ENCODE data around the gene KIF26A. TPM values are rescaled to one million over a fixed set of nuclear protein-coding genes. Genes with fewer than 3 reads are reported as not detected.

The KIF26A gene
- total RNA-seq, 2 experiments from 2014 or later: 0.29 to 0.38 TPM

DNA sequence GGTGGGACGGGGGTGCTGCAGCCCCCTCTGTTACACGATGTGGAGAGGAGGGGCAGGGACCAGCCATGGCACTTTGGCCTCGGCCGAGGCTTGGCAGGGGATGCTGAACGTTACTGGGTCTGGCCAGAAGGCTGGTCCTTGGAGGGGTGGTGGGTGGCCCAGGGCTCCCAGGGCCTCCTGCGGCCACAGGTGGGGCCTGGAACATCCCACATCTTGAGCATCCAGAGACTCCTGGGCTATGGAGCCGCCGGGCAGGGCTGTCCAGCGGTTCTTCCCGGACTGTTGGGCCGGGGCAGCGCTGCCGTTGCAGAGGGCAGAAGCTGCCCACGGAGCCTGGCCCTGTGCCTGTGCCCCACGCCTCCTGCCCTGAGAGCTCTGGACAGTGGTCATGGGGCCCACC, 15.9 kb downstream of the KIF26A start:
- no peak overlapping the region for H3K27ac Mint-ChIP-seq
- no peaks in the 10 kb centered on the region for H3K4me1 Mint-ChIP-seq (ENCODE audit: low read depth)
- intact Hi-C loops (cut with micrococcal nuclease): no loop called here
- peaks cover 1% of the 10 kb centered on the region for H3K27me3 Mint-ChIP-seq
- DNase-seq: no peak
- CTCF ChIA-PET: no interaction called here
- H3K36me3 Mint-ChIP-seq: no peaks in the 10 kb centered on the region
- no peak overlapping the region for H3K4me3 Mint-ChIP-seq
- POLR2A ChIA-PET: no interaction called here
- no peaks in the 10 kb centered on the region for H3K9me3 Mint-ChIP-seq

DNA sequence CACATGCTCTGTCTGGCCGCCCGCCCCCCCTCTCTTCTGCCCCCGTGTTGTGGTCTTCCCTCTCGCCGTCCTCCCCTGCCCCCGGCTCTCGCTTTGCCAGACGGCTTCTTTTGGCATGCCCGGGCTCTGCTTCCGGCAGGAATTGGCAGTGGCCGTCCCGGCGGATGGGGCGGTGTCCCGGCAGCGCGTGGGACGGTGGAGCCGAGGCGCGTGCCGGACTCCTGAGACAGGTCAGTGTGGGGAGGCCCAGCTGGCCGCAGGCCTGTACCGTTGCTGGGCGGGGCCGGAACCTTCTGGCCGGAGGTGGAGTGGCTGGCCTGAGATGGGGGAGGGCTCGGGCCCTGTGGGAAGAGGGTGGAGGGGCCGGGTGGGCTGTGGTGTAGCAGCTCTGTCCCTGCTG, 17.1 kb downstream of the KIF26A start:
- Mint-ChIP-seq H3K4me3 (no peak overlapping the region), H3K9me3 (no peaks in the 10 kb centered on the region), H3K27ac (no peak overlapping the region), H3K4me1 (ENCODE audit: low read depth) (no peaks in the 10 kb centered on the region), H3K36me3 (no peaks in the 10 kb centered on the region), H3K27me3 (peaks cover 1% of the 10 kb centered on the region)
- ChIA-PET CTCF (no interaction called here), POLR2A (no interaction called here)
- no peak for DNase-seq
- intact Hi-C loops (cut with micrococcal nuclease): no loop called here

GRCh38 chr14:104156142-104156541, 17.8 kb downstream of the KIF26A start:
- peaks cover 1% of the 10 kb centered on the region for H3K27me3 Mint-ChIP-seq
- intact Hi-C loops (cut with micrococcal nuclease): no loop called here
- H3K27ac Mint-ChIP-seq: no peak overlapping the region
- H3K4me1 Mint-ChIP-seq (ENCODE audit: low read depth): no peaks in the 10 kb centered on the region
- no peak overlapping the region for H3K4me3 Mint-ChIP-seq
- H3K36me3 Mint-ChIP-seq: no peaks in the 10 kb centered on the region
- CTCF ChIA-PET: no interaction called here
- no peaks in the 10 kb centered on the region for H3K9me3 Mint-ChIP-seq
- POLR2A ChIA-PET: no interaction called here
- no peak for DNase-seq

- no peak for DNase-seq
- no peak overlapping the region for H3K27ac Mint-ChIP-seq
- no peaks in the 10 kb centered on the region for H3K36me3 Mint-ChIP-seq
- CTCF ChIA-PET: no interaction called here
- intact Hi-C loops (cut with micrococcal nuclease): no loop called here
- no peaks in the 10 kb centered on the region for H3K9me3 Mint-ChIP-seq
- no peak overlapping the region for H3K4me3 Mint-ChIP-seq
- no peaks in the 10 kb centered on the region for H3K4me1 Mint-ChIP-seq (ENCODE audit: low read depth)
- H3K27me3 Mint-ChIP-seq: no peaks in the 10 kb centered on the region
- POLR2A ChIA-PET: no interaction called here
Measured at GRCh38 chr14:104157016-104157928, 18.9 kb downstream of the KIF26A start.

DNA sequence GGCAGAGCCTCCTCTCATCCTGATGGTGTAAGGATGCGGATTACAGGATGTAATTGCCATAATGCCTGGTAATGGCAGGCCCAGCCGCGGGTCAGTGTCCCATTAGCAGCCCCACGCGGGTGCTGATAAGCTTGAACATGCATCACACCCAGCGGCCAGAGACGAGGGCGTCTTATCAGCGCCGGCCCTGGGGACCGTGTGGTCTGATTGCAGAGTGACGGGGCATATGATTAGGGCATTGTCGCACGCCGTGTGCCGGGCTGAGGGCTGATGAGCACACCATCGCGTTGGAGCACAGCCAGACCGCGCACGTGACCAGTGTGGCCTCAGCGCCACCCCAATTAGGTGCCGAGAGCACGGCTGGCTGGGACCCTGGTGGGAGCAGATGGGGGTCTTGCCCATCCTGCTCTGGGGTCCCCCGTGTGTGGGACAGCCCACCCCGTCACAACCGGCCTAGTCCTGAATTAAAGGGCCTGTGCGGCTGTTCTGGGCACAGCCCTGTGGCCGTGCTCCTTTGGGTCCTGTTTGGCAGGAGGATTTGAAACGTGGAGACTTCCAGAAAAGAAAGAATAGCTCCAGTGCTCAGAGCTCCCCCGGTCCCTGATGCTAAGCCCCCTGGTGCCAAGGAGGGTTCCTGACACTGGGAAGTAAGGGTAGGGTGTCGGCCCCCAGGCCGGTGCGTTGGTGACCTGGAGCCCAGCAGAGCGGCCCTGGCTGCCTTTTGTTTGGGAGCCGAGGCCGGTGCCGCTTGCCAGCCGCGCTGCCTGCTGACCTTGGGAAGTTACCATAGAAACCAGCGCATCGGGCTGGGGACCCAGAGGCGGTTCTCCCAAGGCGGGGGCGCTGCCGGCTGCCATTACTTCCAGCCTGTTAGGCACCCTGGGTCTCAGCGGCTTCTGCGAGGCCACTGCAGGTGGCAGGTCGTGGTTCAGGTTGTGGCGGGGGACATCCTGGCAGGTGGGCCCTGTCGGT, 20.7 kb downstream of the KIF26A start:
- no peaks in the 10 kb centered on the region for H3K9me3 Mint-ChIP-seq
- ChIA-PET POLR2A (no interaction called here), CTCF (no interaction called here)
- H3K27me3 Mint-ChIP-seq: no peaks in the 10 kb centered on the region
- no peak for DNase-seq
- intact Hi-C loops (cut with micrococcal nuclease): no loop called here
- H3K4me1 Mint-ChIP-seq (ENCODE audit: low read depth): no peaks in the 10 kb centered on the region
- no peaks in the 10 kb centered on the region for H3K36me3 Mint-ChIP-seq
- no peak overlapping the region for H3K27ac Mint-ChIP-seq
- H3K4me3 Mint-ChIP-seq: no peak overlapping the region

- Mint-ChIP-seq H3K9me3 (no peaks in the 10 kb centered on the region), H3K36me3 (no peaks in the 10 kb centered on the region), H3K4me1 (ENCODE audit: low read depth) (no peaks in the 10 kb centered on the region), H3K4me3 (no peak overlapping the region), H3K27ac (no peak overlapping the region), H3K27me3 (no peaks in the 10 kb centered on the region)
- CTCF ChIA-PET: no interaction called here
- POLR2A ChIA-PET: no interaction called here
- no peak for DNase-seq
- intact Hi-C loops (cut with micrococcal nuclease): no loop called here
Measured at GRCh38 chr14:104159990-104160389, 21.6 kb downstream of the KIF26A start.

- no peak overlapping the region for H3K4me3 Mint-ChIP-seq
- no peaks in the 10 kb centered on the region for H3K4me1 Mint-ChIP-seq (ENCODE audit: low read depth)
- H3K36me3 Mint-ChIP-seq: no peaks in the 10 kb centered on the region
- intact Hi-C loops (cut with micrococcal nuclease): no loop called here
- no peaks in the 10 kb centered on the region for H3K9me3 Mint-ChIP-seq
- ChIA-PET POLR2A (no interaction called here), CTCF (no interaction called here)
- no peak overlapping the region for H3K27ac Mint-ChIP-seq
- DNase-seq: no peak
- H3K27me3 Mint-ChIP-seq: no peaks in the 10 kb centered on the region
Measured at GRCh38 chr14:104161602-104162367, 23.4 kb downstream of the KIF26A start.

GRCh38 chr14:104162495-104162894, 24.1 kb downstream of the KIF26A start:
- Mint-ChIP-seq H3K9me3 (no peaks in the 10 kb centered on the region), H3K27me3 (no peaks in the 10 kb centered on the region), H3K27ac (no peak overlapping the region), H3K4me3 (no peak overlapping the region), H3K4me1 (ENCODE audit: low read depth) (no peaks in the 10 kb centered on the region), H3K36me3 (no peaks in the 10 kb centered on the region)
- DNase-seq: no peak
- intact Hi-C loops (cut with micrococcal nuclease): no loop called here
- ChIA-PET CTCF (no interaction called here), POLR2A (no interaction called here)

DNA sequence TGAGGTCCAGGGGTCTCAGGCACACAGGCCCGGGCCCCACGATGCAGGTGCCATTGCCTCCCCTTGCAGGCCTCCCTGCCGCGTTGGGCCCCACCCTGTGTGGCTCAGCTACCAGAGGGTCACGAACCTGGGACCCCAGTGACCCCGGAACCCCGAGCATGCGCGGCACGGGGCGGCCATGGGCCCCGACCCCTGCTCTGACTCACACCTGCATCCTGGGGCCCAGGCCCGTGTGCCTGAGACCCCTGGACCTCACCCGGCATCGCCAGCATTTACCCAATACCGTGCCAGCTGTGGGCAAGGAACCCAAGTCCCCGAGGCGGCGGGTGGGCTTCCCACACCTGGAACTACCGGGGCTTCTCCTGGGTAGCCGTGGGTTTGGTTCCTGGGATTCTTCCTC, 25.2 kb downstream of the KIF26A start:
- H3K9me3 Mint-ChIP-seq: no peaks in the 10 kb centered on the region
- ChIA-PET CTCF (no interaction called here), POLR2A (no interaction called here)
- H3K27ac Mint-ChIP-seq: no peak overlapping the region
- no peaks in the 10 kb centered on the region for H3K27me3 Mint-ChIP-seq
- no peak overlapping the region for H3K4me3 Mint-ChIP-seq
- no peaks in the 10 kb centered on the region for H3K36me3 Mint-ChIP-seq
- intact Hi-C loops (cut with micrococcal nuclease): no loop called here
- no peak for DNase-seq
- H3K4me1 Mint-ChIP-seq (ENCODE audit: low read depth): no peaks in the 10 kb centered on the region

GRCh38 chr14:104164041-104164440, 25.7 kb downstream of the KIF26A start:
- Mint-ChIP-seq H3K27me3 (no peaks in the 10 kb centered on the region), H3K4me3 (no peak overlapping the region), H3K4me1 (ENCODE audit: low read depth) (no peaks in the 10 kb centered on the region), H3K36me3 (no peaks in the 10 kb centered on the region), H3K9me3 (no peaks in the 10 kb centered on the region), H3K27ac (no peak overlapping the region)
- CTCF ChIA-PET: no interaction called here
- no peak for DNase-seq
- intact Hi-C loops (cut with micrococcal nuclease): no loop called here
- POLR2A ChIA-PET: no interaction called here

DNA sequence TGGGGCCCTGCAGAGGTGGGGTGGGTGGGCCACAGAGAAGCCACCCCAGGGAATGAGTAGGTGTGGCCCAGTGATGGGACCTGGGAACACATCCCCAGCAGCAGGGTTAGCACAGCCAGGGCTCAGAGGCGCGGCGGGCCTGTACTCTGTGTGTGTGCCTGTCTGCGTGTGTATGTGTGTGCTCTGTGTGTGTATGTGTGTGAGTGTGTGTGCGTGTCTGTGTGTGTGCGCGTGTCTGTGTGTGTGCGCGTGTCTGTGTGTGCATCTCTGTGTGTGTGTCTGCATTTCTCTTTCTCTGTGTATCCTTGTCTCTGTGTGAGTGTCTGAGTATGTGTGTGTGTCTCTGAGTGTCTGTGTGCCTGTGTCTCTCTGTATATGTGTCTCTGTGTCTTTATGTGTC, 26.1 kb downstream of the KIF26A start:
- Mint-ChIP-seq H3K27ac (no peak overlapping the region), H3K4me3 (no peak overlapping the region), H3K27me3 (no peaks in the 10 kb centered on the region), H3K36me3 (no peaks in the 10 kb centered on the region), H3K9me3 (no peaks in the 10 kb centered on the region), H3K4me1 (ENCODE audit: low read depth) (no peaks in the 10 kb centered on the region)
- POLR2A ChIA-PET: no interaction called here
- intact Hi-C loops (cut with micrococcal nuclease): no loop called here
- DNase-seq: no peak
- CTCF ChIA-PET: no interaction called here

DNA sequence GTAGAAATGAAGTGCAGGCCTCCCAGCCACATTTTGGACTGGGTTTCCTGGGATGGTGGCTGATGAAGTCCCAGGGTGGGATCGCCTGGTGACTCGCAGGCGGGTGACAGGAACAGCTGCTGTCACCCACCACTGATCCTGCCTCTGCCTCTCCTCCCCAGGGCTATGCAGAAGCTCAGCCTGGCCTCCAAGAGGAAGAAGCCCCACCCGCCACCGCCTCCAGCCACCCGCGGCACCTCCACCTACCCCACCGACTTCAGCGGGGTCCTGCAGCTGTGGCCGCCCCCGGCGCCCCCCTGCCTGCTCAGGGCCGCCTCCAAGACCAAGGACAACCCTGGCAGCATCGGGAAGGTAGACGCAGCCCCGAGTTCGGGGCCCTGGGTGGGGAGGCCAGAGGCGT, 28.3 kb downstream of the KIF26A start:
- intact Hi-C loops (cut with micrococcal nuclease): no loop called here
- no peaks in the 10 kb centered on the region for H3K9me3 Mint-ChIP-seq
- no peak overlapping the region for H3K27ac Mint-ChIP-seq
- no peaks in the 10 kb centered on the region for H3K27me3 Mint-ChIP-seq
- DNase-seq: no peak
- POLR2A ChIA-PET: no interaction called here
- no peaks in the 10 kb centered on the region for H3K4me1 Mint-ChIP-seq (ENCODE audit: low read depth)
- CTCF ChIA-PET: no interaction called here
- H3K36me3 Mint-ChIP-seq: no peaks in the 10 kb centered on the region
- H3K4me3 Mint-ChIP-seq: no peak overlapping the region
